GM18505 (cell line): ENCODE data around the gene OGFOD2.

Experiments used
- ATAC-seq: cut with Tn5 transposase; IDR thresholded peaks from one replicate; pipeline ENCODE4 v1.9.1; 2021; ENCODE audit not compliant: unreplicated experiment
- POLR2A ChIP-seq: IDR thresholded peaks from 4 replicates; pipeline ENCODE4 v1.6.1; 2011; ENCODE audit warnings: borderline replicate concordance; ENCODE audit not compliant: insufficient read depth, insufficient read length; ENCODE audit errors: extremely low read depth

The OGFOD2 gene

DNA sequence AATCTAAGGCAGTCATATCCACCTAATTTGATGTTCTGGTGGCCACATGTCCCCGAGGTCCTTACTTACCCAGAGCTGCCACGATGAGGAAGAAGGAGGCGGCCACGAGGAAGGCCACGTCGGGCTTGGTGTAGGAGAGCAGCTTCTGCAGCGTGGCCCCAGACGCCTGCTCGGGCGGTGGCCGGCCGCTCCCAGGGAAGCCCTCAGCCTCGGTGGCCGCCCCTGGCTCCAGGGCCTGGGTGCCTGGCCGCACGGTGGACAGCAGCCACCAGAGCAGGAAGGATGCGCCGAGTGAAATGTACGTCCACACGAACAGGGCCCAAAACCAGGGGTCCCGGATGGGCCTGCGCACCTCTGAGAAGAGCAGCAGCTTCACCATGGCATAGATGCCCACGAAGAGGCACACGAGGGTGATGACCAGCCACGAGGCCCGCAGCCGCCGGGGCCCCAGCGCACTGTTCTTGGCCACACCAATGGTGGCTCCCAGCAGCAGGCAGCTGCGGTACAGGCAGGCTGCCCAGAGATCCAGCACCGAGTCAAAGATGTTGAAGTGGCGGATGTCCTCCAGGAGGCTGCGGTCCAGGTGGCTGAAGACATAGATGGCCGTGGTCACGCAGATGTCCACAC is 15.4 kb upstream of the OGFOD2 start:
- no peak for ATAC-seq
- no peak for TF ChIP-seq POLR2A

DNA sequence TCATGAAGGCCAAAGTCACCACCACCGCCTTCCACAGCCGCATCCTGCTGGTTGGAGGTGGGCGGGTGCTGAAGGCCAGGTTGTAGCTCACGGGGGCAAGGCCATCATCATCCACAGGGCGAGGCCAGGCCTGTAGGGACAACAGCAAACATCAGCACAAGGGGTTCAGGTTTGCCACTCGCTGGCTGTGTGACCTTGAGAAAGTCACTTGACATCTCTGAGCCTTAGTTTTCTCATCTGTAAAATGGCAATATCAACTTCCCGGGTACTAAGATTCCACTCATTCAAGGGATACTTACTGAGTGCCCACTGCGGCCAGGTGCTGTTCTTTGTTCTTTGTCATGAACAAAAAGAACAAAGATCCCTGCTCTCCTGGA is 14.9 kb upstream of the OGFOD2 start:
- TF ChIP-seq POLR2A = no peak
- ATAC-seq = no peak

DNA sequence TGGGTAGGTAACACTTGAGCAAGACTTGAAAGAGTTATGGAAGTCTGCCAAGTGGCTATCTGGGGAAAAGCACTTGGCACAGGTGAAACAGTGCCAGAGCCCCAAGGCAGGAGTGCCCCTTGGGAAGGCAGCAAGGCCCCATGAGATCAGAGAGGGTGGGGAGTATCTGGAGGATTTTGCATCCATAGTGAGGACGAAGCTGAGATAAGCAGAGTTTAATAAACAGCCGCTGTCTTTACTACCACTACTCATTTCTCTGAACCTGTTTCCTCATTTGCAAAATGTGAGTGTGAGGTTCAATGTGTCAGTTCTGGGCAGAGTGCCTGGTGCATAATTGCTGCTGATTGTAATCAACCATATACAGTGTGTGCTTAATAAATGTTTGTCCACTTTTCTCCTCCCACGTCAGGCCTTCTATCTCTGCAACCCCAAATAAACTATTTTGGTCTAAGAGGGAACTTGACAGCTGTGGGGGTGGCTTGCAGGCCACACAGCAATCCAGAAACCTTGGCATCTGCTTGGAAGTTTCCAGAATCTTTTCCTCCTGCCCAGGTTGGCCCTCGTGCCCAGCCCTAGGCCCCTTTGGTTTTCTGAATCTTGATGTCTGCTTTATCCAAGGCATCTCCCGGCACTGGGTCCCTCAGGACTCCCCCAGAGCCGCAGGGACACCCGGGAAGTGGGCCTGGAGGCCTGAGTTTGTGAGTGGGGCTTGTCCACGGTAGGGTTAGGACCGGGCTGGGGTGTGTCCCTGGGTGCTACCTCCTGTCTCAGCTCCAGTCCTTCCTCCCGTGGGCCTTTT is 13.3 kb upstream of the OGFOD2 start:
- TF ChIP-seq POLR2A = no peak
- no peak for ATAC-seq

DNA sequence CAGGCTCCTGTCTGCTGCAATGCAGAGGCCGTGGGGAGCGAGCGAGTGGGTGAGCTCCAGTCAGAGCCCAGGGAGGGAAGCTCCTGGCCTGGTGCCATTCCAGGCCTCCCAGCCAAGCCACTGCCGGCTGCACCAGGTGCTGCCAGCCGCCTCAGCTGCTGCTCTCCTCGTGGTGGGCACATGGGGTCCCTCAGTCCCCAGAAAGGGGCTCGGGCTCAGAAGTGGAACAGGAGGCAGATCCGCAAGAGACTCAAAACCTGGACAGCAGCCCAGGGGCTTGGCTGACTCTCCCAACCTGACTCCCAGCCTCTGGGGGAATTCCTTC is 11.1 kb upstream of the OGFOD2 start:
- no peak for ATAC-seq
- no peak for TF ChIP-seq POLR2A

DNA sequence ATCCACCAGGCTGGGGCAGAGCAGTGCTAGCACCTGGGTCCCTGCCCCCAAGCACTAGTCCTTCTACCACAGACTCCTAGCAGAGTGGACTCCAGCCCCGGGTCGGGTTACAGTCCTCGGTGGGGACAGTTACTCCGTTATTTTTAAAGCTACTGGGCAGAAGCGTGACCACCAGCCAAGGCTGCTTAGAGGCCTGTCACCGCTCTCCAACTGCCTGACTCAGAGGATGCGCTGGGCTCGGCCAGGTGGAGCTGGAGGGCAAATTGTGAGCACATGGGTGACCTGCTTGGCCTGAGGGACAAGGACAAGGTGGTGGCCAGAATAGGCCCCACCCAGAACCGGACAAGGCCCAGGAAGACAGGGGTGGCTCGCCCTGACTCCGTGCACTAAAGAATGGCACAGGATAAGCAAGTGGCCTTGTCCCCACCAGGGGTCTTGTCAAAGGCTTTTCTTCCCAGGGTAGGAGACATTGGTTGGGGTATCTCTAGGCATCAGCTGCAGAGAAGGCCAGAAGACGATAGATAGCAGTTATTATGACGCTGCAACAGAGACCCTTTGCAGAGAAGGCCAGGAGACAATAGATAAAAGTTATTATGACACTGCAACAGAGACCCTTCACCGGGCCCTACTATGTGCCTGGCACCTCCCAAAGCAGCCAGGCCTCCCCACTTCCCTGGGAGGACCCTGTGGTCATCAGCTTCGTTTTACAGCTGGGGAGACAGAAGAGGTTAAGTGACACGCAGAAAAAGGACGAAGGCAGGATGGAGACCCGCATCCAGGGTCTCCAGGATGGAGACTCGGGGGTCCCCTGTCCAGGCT is 10.4 kb upstream of the OGFOD2 start:
- no peak for TF ChIP-seq POLR2A
- no peak for ATAC-seq

DNA sequence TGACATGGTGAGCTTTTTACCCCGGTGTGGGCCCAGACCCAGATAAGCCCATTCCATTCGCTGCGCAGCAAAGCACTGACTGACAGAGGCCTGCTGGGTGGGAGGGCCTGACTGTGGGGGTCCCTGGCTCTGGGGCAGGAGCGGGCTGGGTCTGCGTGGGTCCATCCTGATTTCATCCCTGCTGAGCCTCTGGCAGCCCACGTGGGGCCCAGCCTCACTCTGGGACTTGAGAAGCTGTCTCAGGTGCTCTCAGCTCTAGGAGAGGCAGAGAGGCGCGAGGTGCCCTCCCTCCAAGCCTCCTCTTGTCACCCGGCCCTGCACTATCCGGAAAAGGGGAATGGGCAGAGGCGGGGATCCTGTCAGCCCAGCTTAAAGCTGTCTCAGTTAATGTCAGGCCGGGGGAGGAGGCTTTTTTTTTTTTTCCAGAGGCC is 9.7 kb upstream of the OGFOD2 start:
- ATAC-seq = no peak
- no peak for TF ChIP-seq POLR2A

DNA sequence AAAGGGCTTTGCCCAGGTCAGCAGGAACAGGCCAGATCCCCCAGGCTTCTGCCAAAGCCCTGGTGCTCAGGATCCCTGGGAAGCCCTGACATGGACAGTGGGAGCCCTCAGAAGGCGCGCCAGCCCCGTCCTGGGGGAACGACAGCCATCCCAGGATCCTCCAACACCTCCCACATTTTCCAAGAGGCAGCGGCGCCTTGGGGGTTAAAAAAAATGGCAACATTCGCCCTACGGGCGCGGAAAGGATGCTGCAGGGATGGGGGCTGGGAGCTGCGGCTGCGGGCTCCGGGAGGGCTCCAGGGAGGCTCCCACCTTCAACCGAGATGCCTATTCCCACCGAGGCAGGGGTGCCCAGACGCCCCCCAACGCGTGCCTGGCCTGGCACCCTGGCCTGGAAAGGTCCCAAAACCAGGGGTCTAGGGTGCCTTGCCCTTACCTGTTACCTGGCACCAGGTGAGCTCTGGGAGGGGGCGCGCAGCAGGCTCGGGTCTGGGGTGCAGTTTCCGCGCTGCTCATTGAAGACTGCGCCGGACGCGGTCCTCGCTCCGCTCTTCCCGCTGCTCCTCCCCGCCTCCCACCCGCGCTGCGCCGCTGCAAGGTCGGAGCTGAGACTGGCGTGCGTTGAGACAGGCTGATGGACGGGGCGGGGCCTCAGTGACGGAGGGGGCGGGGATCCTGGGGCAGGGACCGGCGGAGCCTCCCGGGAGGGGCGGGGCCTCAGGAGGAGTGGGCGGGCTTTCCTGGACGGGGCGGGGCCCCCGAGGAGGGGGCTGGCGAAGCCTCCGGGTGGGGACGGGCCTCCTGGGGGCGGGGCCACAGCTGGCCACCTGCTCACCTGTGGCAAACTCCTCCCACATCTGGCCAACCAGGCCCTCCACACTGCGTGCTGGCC is 8.9 kb upstream of the OGFOD2 start, which contains the start of gene ABCB9:
TSS of gene ABCB9 (minus strand) at position 613 of the 892 bp plus-strand sequence. CDS start 6,228 bp downstream, outside the sequence.
- peak; percentile 79 for ATAC-seq
- TF ChIP-seq POLR2A = peak; percentile 16

DNA sequence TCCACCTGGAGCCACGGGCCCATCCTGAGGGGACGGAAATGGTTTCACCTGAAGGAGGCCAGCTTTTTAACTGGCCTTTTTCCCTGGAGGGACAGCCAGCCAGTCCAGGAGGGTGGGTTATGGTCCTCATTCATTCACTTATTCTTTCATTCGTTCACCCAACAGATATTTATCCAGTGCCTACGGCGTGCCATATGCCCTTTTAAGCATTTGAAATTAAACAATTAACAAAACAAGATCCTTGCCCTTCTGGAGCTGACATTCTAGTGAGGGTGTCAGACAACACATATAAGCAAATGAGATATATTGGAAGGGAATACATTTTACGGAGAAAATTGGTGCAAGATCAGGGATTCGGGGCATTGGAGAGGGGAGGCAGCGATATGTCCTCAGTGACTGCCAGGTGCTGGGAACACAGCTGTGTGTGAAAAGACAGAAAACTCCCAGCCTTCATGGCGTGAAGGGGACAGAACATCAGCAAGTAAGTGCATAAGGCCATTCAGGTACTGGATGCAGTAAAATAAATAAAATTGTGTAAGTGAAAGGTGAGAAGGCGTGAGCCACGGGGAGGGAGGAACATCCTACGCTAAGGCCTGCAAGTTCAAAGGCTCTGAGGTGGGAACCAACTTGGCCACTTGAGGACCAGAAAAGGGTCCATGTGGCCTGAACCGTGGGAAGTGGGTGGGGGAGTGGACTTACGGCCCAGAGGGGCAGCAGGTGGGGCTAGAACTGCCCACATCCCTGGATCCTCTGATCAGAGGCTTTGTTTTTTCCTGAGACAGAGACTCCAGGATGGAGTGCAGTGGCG is 8.1 kb upstream of the OGFOD2 start:
- no peak for TF ChIP-seq POLR2A

DNA sequence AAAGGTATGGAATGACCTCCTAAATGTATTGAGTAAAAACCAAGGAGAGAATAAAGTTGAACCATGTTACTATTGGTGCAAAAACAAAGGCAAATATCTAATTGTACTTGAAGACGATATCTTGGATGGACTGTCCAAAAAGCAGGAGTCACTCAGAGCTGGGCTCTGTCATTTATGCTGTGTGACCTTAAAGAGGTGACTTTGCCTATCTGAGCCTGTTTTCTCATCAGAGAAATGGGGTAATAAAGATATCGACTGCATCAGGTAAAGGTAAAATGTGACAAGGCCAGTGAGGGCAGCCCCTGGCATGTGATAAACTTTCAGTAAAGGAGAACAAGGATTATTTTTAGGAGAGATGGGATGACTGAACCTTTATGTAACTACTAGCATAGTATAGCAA is 6.9 kb upstream of the OGFOD2 start:
- no peak for TF ChIP-seq POLR2A
- ATAC-seq = no peak

More for the DNA sequence above, 8.1 kb upstream of the OGFOD2 start:
- ATAC-seq = no peak

DNA sequence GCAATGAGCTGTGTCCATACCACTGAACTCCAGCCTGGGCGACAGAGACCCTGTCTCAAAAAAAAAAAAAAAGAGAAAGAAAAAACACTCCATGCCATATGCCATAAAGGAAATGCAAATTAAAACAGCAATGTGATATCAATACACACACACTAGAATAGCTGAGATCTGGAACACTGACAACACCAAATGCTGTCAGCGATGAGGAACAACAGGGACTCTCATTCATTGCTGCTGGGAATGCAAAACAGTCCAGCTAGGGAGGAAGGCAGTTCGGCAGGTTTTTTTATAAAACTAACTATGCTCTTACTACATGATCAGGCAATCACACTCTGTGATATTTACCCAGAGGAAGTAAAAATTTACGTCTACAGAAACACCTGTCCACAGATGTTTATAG is 5.4 kb upstream of the OGFOD2 start:
- no peak for ATAC-seq
- TF ChIP-seq POLR2A = no peak

DNA sequence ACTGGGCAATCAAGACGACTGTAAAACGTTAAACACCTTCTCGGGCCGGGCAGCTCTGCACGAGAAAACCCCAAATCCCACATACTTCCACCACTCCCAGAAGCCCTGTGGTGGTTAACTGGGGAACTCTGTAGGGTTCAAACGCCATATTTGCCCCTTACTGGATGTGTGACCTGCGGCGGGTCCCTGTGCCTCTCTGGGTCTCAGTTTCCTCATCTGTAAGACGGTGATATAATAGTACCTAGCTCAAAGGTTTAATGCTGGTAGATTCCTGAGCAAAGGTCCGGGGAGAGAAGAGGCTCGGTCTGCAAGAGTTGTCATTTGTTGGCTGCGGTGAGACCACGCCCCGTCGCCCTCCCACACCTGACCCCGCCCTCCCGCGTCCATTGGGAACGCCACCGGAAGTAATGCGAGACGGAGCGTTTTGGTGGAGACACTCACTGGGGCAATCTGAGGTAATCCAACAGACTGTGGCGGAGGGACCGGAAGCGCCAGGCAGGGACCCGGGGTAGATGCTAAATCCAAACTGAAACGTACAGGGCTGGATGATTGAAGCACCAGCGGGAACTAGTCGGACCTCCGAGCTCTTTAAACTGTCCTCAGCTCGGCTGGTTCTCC is 661 bp upstream of the OGFOD2 start:
- peak; percentile 72 for ATAC-seq
- TF ChIP-seq POLR2A = peak; percentile 64

DNA sequence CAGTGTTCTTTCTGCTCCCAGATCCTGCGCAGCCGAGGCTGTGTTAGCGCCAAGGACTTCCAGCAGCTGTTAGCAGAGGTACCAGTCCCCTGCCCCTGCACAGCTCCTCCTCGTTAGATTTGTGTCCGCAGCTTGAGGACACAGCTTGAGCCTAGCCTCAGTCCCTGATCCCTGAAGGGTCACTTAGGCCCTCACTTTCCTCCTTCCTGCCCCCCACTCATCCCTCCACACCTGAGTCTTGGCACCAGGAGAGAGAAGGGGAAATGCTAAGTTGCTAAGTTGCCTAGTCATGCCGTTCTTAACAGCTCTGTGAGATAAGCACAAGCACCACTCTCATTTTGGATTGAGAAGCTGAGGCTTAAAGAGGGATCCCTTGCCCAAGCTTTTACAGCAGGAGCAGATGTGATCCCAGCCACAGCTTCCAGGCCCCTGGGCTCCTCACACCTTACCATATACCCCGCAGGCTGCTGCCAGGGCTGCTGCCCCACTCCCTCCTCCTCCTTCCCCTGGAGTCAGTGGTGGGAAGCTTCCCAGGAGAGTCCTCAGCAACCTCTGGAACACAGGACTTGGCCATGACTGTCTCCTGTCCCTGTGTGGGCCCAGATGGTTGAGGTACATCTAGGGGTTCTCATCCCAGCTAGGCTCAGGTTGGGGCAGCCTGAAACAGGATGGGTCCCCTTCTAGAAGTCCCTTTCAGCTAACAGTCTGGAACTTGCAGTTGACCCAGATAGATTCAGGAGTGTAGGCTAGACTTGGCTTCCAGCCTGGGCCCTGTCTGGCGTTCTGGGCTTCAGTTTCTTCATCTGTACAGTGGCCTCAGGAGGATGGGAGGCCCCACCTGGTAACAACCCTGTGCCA is 975 bp downstream of the OGFOD2 start:
- TF ChIP-seq POLR2A = no peak
- no peak for ATAC-seq

DNA sequence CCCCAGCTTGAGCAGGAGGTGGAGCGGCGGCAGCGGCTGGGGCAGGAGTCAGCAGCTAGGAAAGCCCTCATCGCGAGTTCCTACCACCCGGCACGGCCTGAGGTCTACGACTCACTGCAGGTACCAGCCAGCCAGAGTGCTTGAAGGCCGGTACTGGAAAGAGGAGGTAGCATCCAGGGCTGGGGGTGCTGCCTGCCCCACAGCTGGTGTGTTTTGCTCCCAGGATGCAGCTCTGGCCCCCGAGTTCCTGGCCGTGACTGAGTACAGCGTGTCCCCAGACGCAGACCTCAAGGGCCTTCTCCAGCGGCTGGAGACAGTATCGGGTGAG is 1.6 kb downstream of the OGFOD2 start:
- no peak for ATAC-seq

More for the DNA sequence above, 1.6 kb downstream of the OGFOD2 start:
- TF ChIP-seq POLR2A = no peak
